ENCODE data around the gene NANOS2. TPM values are rescaled to one million over a fixed set of nuclear protein-coding genes. Genes with fewer than 3 reads are reported as not detected.

Gene NANOS2
- total RNA-seq, 4 donors from 2014 or later: not detected

DNA sequence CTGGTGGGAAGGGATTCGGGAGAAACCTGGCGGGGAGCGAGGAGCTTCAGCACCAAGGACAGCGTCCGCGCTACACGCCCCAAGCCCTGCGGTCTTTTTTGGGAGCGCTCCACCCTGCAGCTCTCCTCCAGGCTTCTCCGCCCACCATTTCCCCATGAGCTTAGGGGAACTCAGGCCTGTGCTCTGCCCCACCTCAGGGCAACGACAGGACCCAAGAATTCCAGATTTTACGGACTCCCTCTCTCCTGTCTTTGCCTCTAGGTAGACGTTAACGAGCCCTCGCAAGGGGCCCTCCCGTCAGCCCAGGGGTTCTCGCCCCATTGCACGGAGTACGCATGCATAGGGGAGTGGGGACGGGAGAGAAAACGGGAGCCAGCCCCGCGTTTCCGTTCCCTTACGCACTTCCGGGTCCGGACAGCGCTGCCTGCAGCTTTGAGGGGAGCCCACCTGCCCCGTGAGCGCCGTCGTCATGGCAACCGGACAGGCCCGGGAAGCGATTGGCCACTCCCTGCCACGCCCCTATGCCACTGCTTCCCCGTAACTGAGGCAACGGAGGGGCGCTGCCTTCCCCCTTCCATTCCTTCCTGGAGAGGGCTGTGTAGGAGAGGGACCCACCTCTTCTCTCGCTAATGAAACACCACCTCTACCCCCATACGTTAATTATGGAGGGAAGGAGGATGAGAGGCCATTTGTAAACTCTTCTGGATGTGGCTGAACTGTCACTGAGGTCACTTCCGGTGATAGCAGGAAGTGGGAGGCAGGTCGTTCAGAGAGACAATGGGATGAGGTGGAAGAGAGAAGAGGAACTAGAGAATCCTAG lies 38.3 kb upstream of the NANOS2 start:
- TF ChIP-seq, protein P1, sequence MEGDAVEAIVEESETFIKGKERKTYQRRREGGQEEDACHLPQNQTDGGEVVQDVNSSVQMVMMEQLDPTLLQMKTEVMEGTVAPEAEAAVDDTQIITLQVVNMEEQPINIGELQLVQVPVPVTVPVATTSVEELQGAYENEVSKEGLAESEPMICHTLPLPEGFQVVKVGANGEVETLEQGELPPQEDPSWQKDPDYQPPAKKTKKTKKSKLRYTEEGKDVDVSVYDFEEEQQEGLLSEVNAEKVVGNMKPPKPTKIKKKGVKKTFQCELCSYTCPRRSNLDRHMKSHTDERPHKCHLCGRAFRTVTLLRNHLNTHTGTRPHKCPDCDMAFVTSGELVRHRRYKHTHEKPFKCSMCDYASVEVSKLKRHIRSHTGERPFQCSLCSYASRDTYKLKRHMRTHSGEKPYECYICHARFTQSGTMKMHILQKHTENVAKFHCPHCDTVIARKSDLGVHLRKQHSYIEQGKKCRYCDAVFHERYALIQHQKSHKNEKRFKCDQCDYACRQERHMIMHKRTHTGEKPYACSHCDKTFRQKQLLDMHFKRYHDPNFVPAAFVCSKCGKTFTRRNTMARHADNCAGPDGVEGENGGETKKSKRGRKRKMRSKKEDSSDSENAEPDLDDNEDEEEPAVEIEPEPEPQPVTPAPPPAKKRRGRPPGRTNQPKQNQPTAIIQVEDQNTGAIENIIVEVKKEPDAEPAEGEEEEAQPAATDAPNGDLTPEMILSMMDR (IDR thresholded peaks at IDR 0.05): no peak
- TF ChIP-seq POLR2A (IDR thresholded peaks at IDR 0.05): no peak
- no peaks in the 10 kb centered on the region for H3K36me3 ChIP-seq
- no peaks in the 10 kb centered on the region for H3K9me3 ChIP-seq
- intact Hi-C loops (cut with DNase I): no loop called here
- DNase-seq: peak; percentile 26 to 56
- H3K4me3 ChIP-seq (replicated peaks in 1 of 3): no peak overlapping the region
- H3K27me3 ChIP-seq: no peaks in the 10 kb centered on the region
- WGBS, 2 donors: 10 to 15% methylated on average over 23 to 40 of the region's 43 CpGs
- peaks cover 6 to 7% of the 10 kb centered on the region in 2 donors for H3K4me1 ChIP-seq
- H3K27ac ChIP-seq: no peak overlapping the region

DNA sequence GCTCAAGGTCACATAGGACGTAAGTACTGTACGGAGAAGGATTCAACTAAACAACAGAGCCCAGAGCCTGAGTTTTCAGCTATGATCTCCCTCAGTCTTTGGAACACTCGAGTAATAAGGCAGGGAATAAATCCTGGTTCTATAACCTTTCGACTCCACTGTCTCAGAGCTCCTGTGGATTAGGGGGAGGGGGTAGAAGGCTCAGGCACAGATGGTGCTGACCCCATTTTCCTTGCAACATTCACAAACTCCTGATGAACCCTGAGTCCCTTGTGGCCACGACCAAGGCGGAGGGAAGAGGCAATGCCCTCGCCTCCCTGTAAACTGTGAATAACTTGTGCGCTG lies 37.7 kb upstream of the NANOS2 start:
- Histone ChIP-seq H3K4me1 (peaks cover 6 to 7% of the 10 kb centered on the region in 2 donors), H3K36me3 (no peaks in the 10 kb centered on the region), H3K27ac (no peak overlapping the region), H3K9me3 (no peaks in the 10 kb centered on the region), H3K4me3 (replicated peaks in 1 of 3) (no peak overlapping the region), H3K27me3 (no peaks in the 10 kb centered on the region)
- DNase-seq: no peak
- 53 to 57% methylated on average over 7 to 8 of the region's 8 CpGs for WGBS, 2 donors
- TF ChIP-seq POLR2A (IDR thresholded peaks at IDR 0.05): no peak
- TF ChIP-seq, protein P1 (IDR thresholded peaks at IDR 0.05): no peak
- intact Hi-C loops (cut with DNase I): no loop called here

DNA sequence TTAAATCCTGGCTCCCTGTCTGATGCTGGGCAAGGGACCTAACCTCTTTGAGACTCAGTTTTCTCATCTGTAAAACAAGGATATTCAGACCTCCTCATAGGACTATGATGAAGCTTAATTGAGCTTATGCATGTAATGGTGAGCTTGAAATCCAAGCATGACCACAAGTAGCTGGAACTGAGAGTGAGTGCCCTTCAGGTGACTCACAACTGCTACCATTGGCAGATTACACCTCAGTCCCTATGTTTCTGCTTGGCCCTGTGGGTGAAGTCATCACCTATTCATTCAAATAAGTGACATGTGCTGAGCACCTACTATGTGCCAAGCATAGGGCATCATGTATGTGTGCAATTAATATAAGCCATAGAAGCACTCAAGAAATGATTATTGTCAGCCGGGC lies 33.3 kb upstream of the NANOS2 start:
- 87 to 91% methylated on average over 1 of the region's 1 CpG for WGBS, 2 donors
- TF ChIP-seq, protein P1 (IDR thresholded peaks at IDR 0.05): no peak
- TF ChIP-seq POLR2A (IDR thresholded peaks at IDR 0.05): no peak
- no peaks in the 10 kb centered on the region for H3K27me3 ChIP-seq
- H3K4me1 ChIP-seq: peaks cover 3 to 4% of the 10 kb centered on the region in 2 donors
- H3K4me3 ChIP-seq (replicated peaks in 1 of 3): no peak overlapping the region
- DNase-seq: no peak
- no peaks in the 10 kb centered on the region for H3K36me3 ChIP-seq
- H3K27ac ChIP-seq: no peak overlapping the region
- no peaks in the 10 kb centered on the region for H3K9me3 ChIP-seq
- intact Hi-C loops (cut with DNase I): no loop called here

DNA sequence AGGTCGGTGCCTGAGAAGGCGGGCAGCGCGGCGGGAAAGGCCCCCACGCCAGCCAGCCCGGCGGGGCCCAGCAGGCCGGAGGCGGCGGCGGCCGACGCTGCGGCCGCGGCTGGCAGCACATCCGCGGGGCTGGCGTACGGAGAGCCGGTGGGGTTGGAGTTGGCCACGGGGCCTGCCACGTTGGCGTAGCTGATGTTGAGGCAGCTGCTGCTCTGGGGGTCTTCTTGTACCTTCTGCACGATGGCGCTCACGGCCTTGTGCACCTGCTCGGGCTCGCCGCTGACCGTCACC lies 25.9 kb upstream of the NANOS2 start:
- H3K36me3 ChIP-seq: no peaks in the 10 kb centered on the region
- H3K9me3 ChIP-seq: no peaks in the 10 kb centered on the region
- no peaks in the 10 kb centered on the region for H3K4me1 ChIP-seq
- H3K4me3 ChIP-seq (replicated peaks in 1 of 3): no peak overlapping the region
- intact Hi-C loops (cut with DNase I): no loop called here
- WGBS, 2 donors: 75 to 93% methylated on average over 7 to 8 of the region's 32 CpGs
- peaks cover 5% of the 10 kb centered on the region for H3K27me3 ChIP-seq
- DNase-seq: no peak
- TF ChIP-seq, protein P1 (IDR thresholded peaks at IDR 0.05): no peak
- no peak for TF ChIP-seq POLR2A (IDR thresholded peaks at IDR 0.05)
- no peak overlapping the region for H3K27ac ChIP-seq

DNA sequence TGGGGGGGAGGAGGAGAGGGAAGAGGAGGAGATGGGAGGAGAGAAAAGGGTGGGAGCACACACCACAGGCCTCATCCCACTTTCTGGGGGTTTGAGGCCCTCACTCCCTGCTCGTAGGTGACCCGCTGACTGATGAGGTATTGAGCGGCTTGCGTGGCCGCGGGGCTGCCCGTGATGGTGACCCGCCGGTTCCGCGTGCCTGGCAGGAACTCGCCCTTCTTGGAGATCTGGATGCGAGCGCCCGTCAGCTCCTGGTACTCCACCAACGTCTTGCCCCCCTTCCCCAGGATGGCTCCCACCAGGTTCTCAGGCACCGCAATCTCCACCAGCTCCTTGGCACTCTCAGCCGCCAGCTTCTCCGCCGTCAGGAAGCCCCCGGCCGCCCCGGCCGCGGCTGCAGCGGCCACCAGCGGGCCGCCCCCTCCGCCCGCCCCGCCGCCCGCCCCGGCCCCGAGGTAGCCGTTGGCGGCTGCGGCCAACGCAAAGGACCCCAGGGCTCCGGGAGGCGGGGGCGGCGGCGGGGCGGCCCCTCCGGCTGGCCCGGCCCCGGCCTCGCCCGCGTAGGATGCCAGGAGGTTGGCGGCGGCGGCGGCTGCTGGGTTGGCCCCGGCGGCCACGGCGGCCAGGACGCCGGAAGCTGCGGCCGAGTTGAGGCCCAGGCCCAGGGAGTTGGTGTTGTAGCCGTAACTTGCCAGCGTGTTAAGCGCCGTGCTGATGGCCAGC lies 25.4 kb upstream of the NANOS2 start:
- H3K36me3 ChIP-seq: no peaks in the 10 kb centered on the region
- peaks cover 5% of the 10 kb centered on the region for H3K27me3 ChIP-seq
- H3K9me3 ChIP-seq: no peaks in the 10 kb centered on the region
- no peaks in the 10 kb centered on the region for H3K4me1 ChIP-seq
- no peak for TF ChIP-seq POLR2A (IDR thresholded peaks at IDR 0.05)
- TF ChIP-seq, protein P1 (IDR thresholded peaks at IDR 0.05): no peak
- H3K27ac ChIP-seq: no peak overlapping the region
- H3K4me3 ChIP-seq (replicated peaks in 1 of 3): no peak overlapping the region
- 26 to 53% methylated on average over 6 to 44 of the region's 67 CpGs for WGBS, 2 donors
- no peak for DNase-seq
- intact Hi-C loops (cut with DNase I): no loop called here

Data from thyroid gland (tissue), 4 donors.